NB4 (cell line): ENCODE results near the gene TMEM109.

Experiments used
- POLR2A ChIP-seq: IDR thresholded peaks from 2 replicates; pipeline ENCODE4 v1.6.1; 2011; ENCODE audit warnings: mild to moderate bottlenecking; ENCODE audit not compliant: insufficient read length; ENCODE audit errors: extremely low read depth
- TF ChIP-seq, protein P1 (sequence below): IDR thresholded peaks from one replicate; pipeline ENCODE4 v1.5.1; 2012; ENCODE audit warnings: low read depth, low read length

DNA sequence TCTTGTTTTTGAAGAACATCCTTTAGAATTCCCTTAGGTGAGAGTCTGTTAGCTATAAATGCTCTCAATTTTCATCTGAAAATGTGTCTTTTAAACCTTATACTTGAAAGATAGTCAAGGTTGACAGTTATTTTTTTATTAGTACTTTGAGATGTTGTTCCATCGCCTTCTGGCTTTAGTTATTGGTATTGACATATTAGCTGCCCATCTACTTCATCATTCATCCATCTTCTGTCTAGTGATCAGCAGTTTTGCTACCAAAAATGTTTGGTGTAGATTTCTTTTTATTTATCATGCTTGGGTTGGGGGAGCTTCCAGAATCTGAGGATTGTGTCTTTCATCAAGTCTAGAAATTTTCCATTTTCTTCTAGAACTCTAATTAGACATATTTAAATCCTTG, 54.3 kb downstream of the TMEM109 start:
- TF ChIP-seq, protein P1, sequence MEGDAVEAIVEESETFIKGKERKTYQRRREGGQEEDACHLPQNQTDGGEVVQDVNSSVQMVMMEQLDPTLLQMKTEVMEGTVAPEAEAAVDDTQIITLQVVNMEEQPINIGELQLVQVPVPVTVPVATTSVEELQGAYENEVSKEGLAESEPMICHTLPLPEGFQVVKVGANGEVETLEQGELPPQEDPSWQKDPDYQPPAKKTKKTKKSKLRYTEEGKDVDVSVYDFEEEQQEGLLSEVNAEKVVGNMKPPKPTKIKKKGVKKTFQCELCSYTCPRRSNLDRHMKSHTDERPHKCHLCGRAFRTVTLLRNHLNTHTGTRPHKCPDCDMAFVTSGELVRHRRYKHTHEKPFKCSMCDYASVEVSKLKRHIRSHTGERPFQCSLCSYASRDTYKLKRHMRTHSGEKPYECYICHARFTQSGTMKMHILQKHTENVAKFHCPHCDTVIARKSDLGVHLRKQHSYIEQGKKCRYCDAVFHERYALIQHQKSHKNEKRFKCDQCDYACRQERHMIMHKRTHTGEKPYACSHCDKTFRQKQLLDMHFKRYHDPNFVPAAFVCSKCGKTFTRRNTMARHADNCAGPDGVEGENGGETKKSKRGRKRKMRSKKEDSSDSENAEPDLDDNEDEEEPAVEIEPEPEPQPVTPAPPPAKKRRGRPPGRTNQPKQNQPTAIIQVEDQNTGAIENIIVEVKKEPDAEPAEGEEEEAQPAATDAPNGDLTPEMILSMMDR: no peak
- no peak for TF ChIP-seq POLR2A
